ENCODE measurements around the gene MTCH2. TPM values are rescaled to one million over a fixed set of nuclear protein-coding genes. Genes with fewer than 3 reads are reported as not detected.

Gene MTCH2
- total RNA-seq, 1 experiment from 2014 or later: 138 TPM

- Histone ChIP-seq H3K27me3 (ENCODE audit: insufficient read depth, low read length) (no peaks in the 10 kb centered on the region), H3K4me1 (ENCODE audit: control insufficient read depth in 1 of 2, insufficient read depth in 2 of 2, low read length in 2 of 2) (peaks cover 5 to 14% of the 10 kb centered on the region in 2 experiments), H3K9me3 (ENCODE audit: control insufficient read depth in 1 of 2, insufficient read depth in 1 of 2, low read depth in 1 of 2, low read length in 2 of 2) (no peaks in the 10 kb centered on the region), H2AFZ (ENCODE audit: low read depth, low read length, poor library complexity, severe bottlenecking) (no peak overlapping the region), H3K27ac (ENCODE audit: low read depth, low read length) (no peak overlapping the region), H3K79me2 (ENCODE audit: insufficient read depth, low read length) (peaks cover 84% of the 10 kb centered on the region), H3K36me3 (ENCODE audit: control insufficient read depth in 1 of 2, insufficient read depth in 2 of 2, low read length in 2 of 2) (peaks cover 41 to 45% of the 10 kb centered on the region in 2 experiments; a peak in 3 of 4 replicates), H3K9me2 (ENCODE audit: insufficient read depth) (no peaks in the 10 kb centered on the region), H4K20me1 (ENCODE audit: insufficient read depth) (no peaks in the 10 kb centered on the region), H3K9ac (ENCODE audit: low read length) (no peak overlapping the region), H3K4me3 (replicated peaks in 1 of 2; ENCODE audit: low read depth in 1 of 2, low read length in 2 of 2) (no peak overlapping the region), H3K4me2 (ENCODE audit: low read length) (no peak overlapping the region)
- RAD21 ChIA-PET (ENCODE audit: low non-redundant PET in 1 of 2, low total read pairs in 2 of 2, uncharacterized antibody in 2 of 2, unreplicated experiment in 2 of 2): no interaction called here
- intact Hi-C loops (cut with micrococcal nuclease): no loop called here
- no peak for TF ChIP-seq EGR1 (IDR thresholded peaks at IDR 0.05; ENCODE audit: low read depth)
- no peak for TF ChIP-seq ZNF274 (IDR thresholded peaks at IDR 0.05; ENCODE audit: low read depth, low read length)
- TF ChIP-seq FOSL1 (IDR thresholded peaks at IDR 0.05; ENCODE audit: low read depth): no peak
- no peak for TF ChIP-seq CEBPB (IDR thresholded peaks at IDR 0.05; ENCODE audit: low read depth)
- no peak for TF ChIP-seq ZBTB33 (IDR thresholded peaks at IDR 0.05; ENCODE audit: extremely low read depth, insufficient replicate concordance, low read length)
- TF ChIP-seq EZH2phosphoT487 (IDR thresholded peaks at IDR 0.05; ENCODE audit: borderline replicate concordance): no peak
- TF ChIP-seq, protein P1, sequence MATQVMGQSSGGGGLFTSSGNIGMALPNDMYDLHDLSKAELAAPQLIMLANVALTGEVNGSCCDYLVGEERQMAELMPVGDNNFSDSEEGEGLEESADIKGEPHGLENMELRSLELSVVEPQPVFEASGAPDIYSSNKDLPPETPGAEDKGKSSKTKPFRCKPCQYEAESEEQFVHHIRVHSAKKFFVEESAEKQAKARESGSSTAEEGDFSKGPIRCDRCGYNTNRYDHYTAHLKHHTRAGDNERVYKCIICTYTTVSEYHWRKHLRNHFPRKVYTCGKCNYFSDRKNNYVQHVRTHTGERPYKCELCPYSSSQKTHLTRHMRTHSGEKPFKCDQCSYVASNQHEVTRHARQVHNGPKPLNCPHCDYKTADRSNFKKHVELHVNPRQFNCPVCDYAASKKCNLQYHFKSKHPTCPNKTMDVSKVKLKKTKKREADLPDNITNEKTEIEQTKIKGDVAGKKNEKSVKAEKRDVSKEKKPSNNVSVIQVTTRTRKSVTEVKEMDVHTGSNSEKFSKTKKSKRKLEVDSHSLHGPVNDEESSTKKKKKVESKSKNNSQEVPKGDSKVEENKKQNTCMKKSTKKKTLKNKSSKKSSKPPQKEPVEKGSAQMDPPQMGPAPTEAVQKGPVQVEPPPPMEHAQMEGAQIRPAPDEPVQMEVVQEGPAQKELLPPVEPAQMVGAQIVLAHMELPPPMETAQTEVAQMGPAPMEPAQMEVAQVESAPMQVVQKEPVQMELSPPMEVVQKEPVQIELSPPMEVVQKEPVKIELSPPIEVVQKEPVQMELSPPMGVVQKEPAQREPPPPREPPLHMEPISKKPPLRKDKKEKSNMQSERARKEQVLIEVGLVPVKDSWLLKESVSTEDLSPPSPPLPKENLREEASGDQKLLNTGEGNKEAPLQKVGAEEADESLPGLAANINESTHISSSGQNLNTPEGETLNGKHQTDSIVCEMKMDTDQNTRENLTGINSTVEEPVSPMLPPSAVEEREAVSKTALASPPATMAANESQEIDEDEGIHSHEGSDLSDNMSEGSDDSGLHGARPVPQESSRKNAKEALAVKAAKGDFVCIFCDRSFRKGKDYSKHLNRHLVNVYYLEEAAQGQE (IDR thresholded peaks at IDR 0.05; ENCODE audit: low read depth): no peak
- no TSS peak for BruUV-seq (replicated peaks)
- ATAC-seq (no peak), DNase-seq (ENCODE audit: low read depth, low spot score) (no peak)
- POLR2A ChIA-PET: interaction anchor here (1.2 kb wide), 1 partner anchor 9 kb away, joined by 4 read pairs; the partner anchor contains the start of genes KBTBD4 and NDUFS3
- CTCF ChIA-PET: no interaction called here
Observed at GRCh38 chr11:47569646-47570045, 72.7 kb downstream of the MTCH2 start.

Other genes with a start within 250 kb of the MTCH2 start
- gene SLC39A13, start 234.0 kb downstream of the MTCH2 start, total RNA-seq (2021; ENCODE audit: unreplicated experiment): 23.9 TPM
- gene PSMC3, start 216.1 kb downstream of the MTCH2 start, total RNA-seq (2021; ENCODE audit: unreplicated experiment): 155 TPM
- 0.57 TPM for gene RAPSN, start 193.4 kb downstream of the MTCH2 start, total RNA-seq (2021; ENCODE audit: unreplicated experiment)
- gene CELF1, start 89.4 kb downstream of the MTCH2 start, total RNA-seq (2021; ENCODE audit: unreplicated experiment): 133 TPM
- gene PTPMT1, start 77.0 kb downstream of the MTCH2 start, total RNA-seq (2021; ENCODE audit: unreplicated experiment): 71.6 TPM
- 13.2 TPM for gene KBTBD4, start 63.6 kb downstream of the MTCH2 start, total RNA-seq (2021; ENCODE audit: unreplicated experiment)
- gene NDUFS3, start 63.5 kb downstream of the MTCH2 start, total RNA-seq (2021; ENCODE audit: unreplicated experiment): 134 TPM
- not detected for gene FAM180B, start 55.9 kb downstream of the MTCH2 start, total RNA-seq (2021; ENCODE audit: unreplicated experiment)
- gene C1QTNF4, start 48.1 kb downstream of the MTCH2 start, total RNA-seq (2021; ENCODE audit: unreplicated experiment): 0.34 TPM
- gene AGBL2, start 72.8 kb upstream of the MTCH2 start, total RNA-seq (2021; ENCODE audit: unreplicated experiment): not detected
- gene FNBP4, start 124.8 kb upstream of the MTCH2 start, total RNA-seq (2021; ENCODE audit: unreplicated experiment): 88.2 TPM
- gene NUP160, start 205.8 kb upstream of the MTCH2 start, total RNA-seq (2021; ENCODE audit: unreplicated experiment): 53.8 TPM

Data from HCT116 (cell line).